ENCODE results near the gene COG1. TPM values are rescaled to one million over a fixed set of nuclear protein-coding genes. Genes with fewer than 3 reads are reported as not detected.
A peak's percentile ranks its signal among the peaks of the same experiment; 100 is the strongest.

The COG1 gene
- total RNA-seq, 1 donor from 2014 or later, result 30.0 TPM

- Mint-ChIP-seq H3K27me3 (no peaks in the 10 kb centered on the region), H3K9me3 (no peaks in the 10 kb centered on the region), H3K4me3 (no peak overlapping the region), H3K4me1 (peaks cover 31% of the 10 kb centered on the region), H3K36me3 (ENCODE audit: low read depth) (peaks cover 38% of the 10 kb centered on the region), H3K27ac (no peak overlapping the region)
- DNase-seq, result no peak
- intact Hi-C loops (cut with micrococcal nuclease), result no loop called here
Measured at GRCh38 chr17:73214008-73214407, 21.2 kb downstream of the COG1 start.

- Mint-ChIP-seq H3K27me3 (no peaks in the 10 kb centered on the region), H3K27ac (no peak overlapping the region), H3K36me3 (ENCODE audit: low read depth) (peaks cover 37% of the 10 kb centered on the region), H3K4me3 (no peak overlapping the region), H3K9me3 (no peaks in the 10 kb centered on the region), H3K4me1 (peaks cover 28% of the 10 kb centered on the region)
- intact Hi-C loops (cut with micrococcal nuclease), result no loop called here
- DNase-seq, result no peak
Measured at GRCh38 chr17:73214851-73215250, 22.0 kb downstream of the COG1 start.

- no peak for DNase-seq
- intact Hi-C loops (cut with micrococcal nuclease), result no loop called here
- Mint-ChIP-seq H3K27ac (no peak overlapping the region), H3K27me3 (no peaks in the 10 kb centered on the region), H3K36me3 (ENCODE audit: low read depth) (peaks cover 34% of the 10 kb centered on the region), H3K4me1 (peaks cover 23% of the 10 kb centered on the region), H3K4me3 (no peak overlapping the region), H3K9me3 (no peaks in the 10 kb centered on the region)
Measured at GRCh38 chr17:73215447-73215846, 22.6 kb downstream of the COG1 start.

GRCh38 chr17:73223626-73224230 lies 30.9 kb downstream of the COG1 start:
- Mint-ChIP-seq H3K36me3 (ENCODE audit: low read depth) (peaks cover 18% of the 10 kb centered on the region), H3K9me3 (no peaks in the 10 kb centered on the region), H3K27ac (no peak overlapping the region), H3K4me1 (peaks cover 38% of the 10 kb centered on the region), H3K27me3 (no peaks in the 10 kb centered on the region), H3K4me3 (no peak overlapping the region)
- no peak for DNase-seq
- intact Hi-C loops (cut with micrococcal nuclease), result no loop called here

- no peak for DNase-seq
- Mint-ChIP-seq H3K27ac (no peak overlapping the region), H3K4me1 (peaks cover 43% of the 10 kb centered on the region), H3K9me3 (no peaks in the 10 kb centered on the region), H3K27me3 (no peaks in the 10 kb centered on the region), H3K4me3 (no peak overlapping the region), H3K36me3 (ENCODE audit: low read depth) (peaks cover 20% of the 10 kb centered on the region)
- intact Hi-C loops (cut with micrococcal nuclease), result no loop called here
Measured at GRCh38 chr17:73224237-73224636, 31.4 kb downstream of the COG1 start.

GRCh38 chr17:73224663-73225305 lies 31.9 kb downstream of the COG1 start:
- Mint-ChIP-seq H3K27me3 (no peaks in the 10 kb centered on the region), H3K36me3 (ENCODE audit: low read depth) (peaks cover 22% of the 10 kb centered on the region), H3K4me1 (peaks cover 45% of the 10 kb centered on the region), H3K9me3 (no peaks in the 10 kb centered on the region), H3K4me3 (no peak overlapping the region), H3K27ac (no peak overlapping the region)
- intact Hi-C loops (cut with micrococcal nuclease), result no loop called here
- no peak for DNase-seq

DNA sequence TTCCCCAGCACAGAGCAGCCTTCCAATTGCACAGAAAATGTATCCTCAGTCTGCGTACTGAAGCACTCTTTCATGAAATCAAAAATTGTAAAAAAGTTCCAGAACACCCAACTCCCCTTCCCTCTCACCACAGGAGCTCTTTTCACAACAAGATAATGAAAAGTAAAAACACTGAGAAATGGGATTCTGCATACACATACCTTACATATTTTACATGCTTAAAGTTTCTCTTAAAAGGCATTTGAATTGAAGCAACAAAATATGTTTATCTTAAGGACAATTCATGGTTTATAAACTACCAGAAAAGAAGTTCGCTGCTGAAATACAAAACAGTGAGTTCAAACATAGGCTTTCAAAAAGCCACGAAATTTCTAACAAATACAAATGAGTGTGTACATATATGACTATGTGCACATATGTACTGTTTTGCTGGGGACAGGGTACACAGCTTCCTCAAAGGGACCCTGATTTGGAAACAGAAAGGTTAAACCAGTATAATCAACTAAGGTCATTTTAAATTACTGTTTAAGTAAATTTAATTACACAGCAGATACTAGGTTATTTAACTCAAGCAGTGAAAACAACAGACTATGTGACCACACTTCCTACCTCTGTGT lies 33.8 kb downstream of the COG1 start:
- intact Hi-C loops (cut with micrococcal nuclease), result loop anchor here (2.0 kb wide), 1 partner anchor 14 kb away; no protein-coding TSS in a partner anchor
- peak overlapping the region; percentile 58 for H3K4me3 Mint-ChIP-seq
- peaks cover 58% of the 10 kb centered on the region for H3K4me1 Mint-ChIP-seq

DNA sequence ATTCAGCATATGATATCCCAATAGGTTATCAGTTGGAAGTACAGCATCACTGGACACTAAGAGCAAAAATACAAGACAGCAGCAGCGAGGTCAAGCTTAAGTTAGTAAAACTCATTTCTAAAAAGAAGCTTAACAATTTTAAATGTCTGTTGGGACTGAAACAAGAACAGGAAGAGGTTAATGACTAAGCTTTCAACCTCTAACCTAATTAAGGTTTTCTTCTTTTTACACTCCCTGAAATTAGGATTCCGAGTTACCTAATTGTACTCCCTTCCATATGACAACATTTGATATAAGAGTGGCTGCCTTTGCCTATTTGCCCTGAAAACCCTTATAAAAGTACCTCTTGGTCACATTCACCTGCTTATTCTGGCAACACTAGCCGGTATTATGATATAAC lies 34.5 kb downstream of the COG1 start:
- H3K27me3 Mint-ChIP-seq, result no peaks in the 10 kb centered on the region
- peaks cover 23% of the 10 kb centered on the region for H3K36me3 Mint-ChIP-seq (ENCODE audit: low read depth)
- H3K4me3 Mint-ChIP-seq, result peak overlapping the region; percentile 58
- peaks cover 56% of the 10 kb centered on the region for H3K4me1 Mint-ChIP-seq
- DNase-seq, result no peak
- no peaks in the 10 kb centered on the region for H3K9me3 Mint-ChIP-seq
- intact Hi-C loops (cut with micrococcal nuclease), result loop anchor here (2.0 kb wide), 1 partner anchor 15 kb away; no protein-coding TSS in a partner anchor
- H3K27ac Mint-ChIP-seq, result peak overlapping the region; percentile 45

More for the DNA sequence above, 33.8 kb downstream of the COG1 start:
- peaks cover 21% of the 10 kb centered on the region for H3K36me3 Mint-ChIP-seq (ENCODE audit: low read depth)
- no peaks in the 10 kb centered on the region for H3K27me3 Mint-ChIP-seq
- no peaks in the 10 kb centered on the region for H3K9me3 Mint-ChIP-seq
- DNase-seq, result no peak
- H3K27ac Mint-ChIP-seq, result peak overlapping the region; percentile 14

GRCh38 chr17:73227944-73228343 lies 35.1 kb downstream of the COG1 start:
- Mint-ChIP-seq H3K9me3 (no peaks in the 10 kb centered on the region), H3K36me3 (ENCODE audit: low read depth) (peaks cover 21% of the 10 kb centered on the region), H3K4me1 (peaks cover 54% of the 10 kb centered on the region), H3K4me3 (no peak overlapping the region), H3K27ac (no peak overlapping the region), H3K27me3 (no peaks in the 10 kb centered on the region)
- intact Hi-C loops (cut with micrococcal nuclease), result loop anchor here (2.0 kb wide), 1 partner anchor 15 kb away; no protein-coding TSS in a partner anchor
- no peak for DNase-seq

GRCh38 chr17:73228748-73229236 lies 35.9 kb downstream of the COG1 start:
- intact Hi-C loops (cut with micrococcal nuclease), result no loop called here
- peak overlapping the region; percentile 20 for H3K27ac Mint-ChIP-seq

DNA sequence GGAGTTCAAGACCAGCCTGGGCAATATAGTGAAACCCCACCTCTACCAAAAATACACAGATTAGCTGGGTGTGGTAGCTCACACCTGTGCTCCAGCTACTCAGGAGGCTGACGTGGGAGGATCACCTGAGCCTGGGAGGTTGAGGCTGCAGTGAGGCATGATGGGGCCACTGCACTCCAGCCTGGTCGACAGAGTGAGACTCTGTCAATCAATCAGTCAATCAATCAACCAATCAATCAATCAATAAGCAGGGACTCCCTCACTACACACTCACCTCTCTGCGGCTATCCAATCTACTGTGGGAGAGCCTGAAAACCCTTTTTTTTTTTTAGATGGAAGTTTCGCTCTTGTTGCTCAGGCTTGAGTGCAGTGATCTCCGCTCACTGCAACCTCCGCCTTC lies 37.2 kb downstream of the COG1 start:
- Mint-ChIP-seq H3K27me3 (no peaks in the 10 kb centered on the region), H3K36me3 (ENCODE audit: low read depth) (peaks cover 17% of the 10 kb centered on the region), H3K9me3 (no peaks in the 10 kb centered on the region), H3K4me1 (peaks cover 53% of the 10 kb centered on the region), H3K27ac (no peak overlapping the region), H3K4me3 (peak overlapping the region; percentile 95)
- DNase-seq, result no peak
- intact Hi-C loops (cut with micrococcal nuclease), result no loop called here

More at GRCh38 chr17:73228748-73229236, 35.9 kb downstream of the COG1 start:
- Mint-ChIP-seq H3K9me3 (no peaks in the 10 kb centered on the region), H3K4me1 (peaks cover 59% of the 10 kb centered on the region), H3K27me3 (no peaks in the 10 kb centered on the region), H3K4me3 (peak overlapping the region; percentile 29), H3K36me3 (ENCODE audit: low read depth) (peaks cover 23% of the 10 kb centered on the region)
- peak; percentile 63 for DNase-seq

DNA sequence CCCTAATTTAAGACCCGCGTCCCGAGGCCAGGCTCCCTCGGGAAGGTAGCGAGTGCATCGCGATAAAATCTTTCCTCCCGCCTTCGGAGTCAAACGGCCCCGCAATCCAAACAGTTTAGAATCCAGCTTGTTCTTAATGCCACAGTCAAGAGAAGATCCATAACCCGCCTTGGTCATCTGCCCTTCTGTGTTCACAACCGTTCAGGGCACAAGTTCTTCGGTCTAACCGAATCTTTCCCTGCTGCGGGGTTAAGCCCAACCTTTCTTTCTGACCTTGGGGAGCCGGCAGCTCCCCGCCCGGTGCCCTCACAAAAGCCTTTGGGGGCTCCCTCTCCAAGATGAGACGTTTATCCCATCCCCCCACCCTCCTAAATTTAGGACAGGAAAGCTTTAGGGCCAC lies 38.5 kb downstream of the COG1 start:
- no peaks in the 10 kb centered on the region for H3K9me3 Mint-ChIP-seq
- peak; percentile 66 for DNase-seq
- peak overlapping the region; percentile 95 for H3K4me3 Mint-ChIP-seq
- peaks cover 50% of the 10 kb centered on the region for H3K4me1 Mint-ChIP-seq
- H3K27me3 Mint-ChIP-seq, result no peaks in the 10 kb centered on the region
- H3K27ac Mint-ChIP-seq, result peak overlapping the region; percentile 95
- peaks cover 28% of the 10 kb centered on the region for H3K36me3 Mint-ChIP-seq (ENCODE audit: low read depth)
- intact Hi-C loops (cut with micrococcal nuclease), result no loop called here

DNA sequence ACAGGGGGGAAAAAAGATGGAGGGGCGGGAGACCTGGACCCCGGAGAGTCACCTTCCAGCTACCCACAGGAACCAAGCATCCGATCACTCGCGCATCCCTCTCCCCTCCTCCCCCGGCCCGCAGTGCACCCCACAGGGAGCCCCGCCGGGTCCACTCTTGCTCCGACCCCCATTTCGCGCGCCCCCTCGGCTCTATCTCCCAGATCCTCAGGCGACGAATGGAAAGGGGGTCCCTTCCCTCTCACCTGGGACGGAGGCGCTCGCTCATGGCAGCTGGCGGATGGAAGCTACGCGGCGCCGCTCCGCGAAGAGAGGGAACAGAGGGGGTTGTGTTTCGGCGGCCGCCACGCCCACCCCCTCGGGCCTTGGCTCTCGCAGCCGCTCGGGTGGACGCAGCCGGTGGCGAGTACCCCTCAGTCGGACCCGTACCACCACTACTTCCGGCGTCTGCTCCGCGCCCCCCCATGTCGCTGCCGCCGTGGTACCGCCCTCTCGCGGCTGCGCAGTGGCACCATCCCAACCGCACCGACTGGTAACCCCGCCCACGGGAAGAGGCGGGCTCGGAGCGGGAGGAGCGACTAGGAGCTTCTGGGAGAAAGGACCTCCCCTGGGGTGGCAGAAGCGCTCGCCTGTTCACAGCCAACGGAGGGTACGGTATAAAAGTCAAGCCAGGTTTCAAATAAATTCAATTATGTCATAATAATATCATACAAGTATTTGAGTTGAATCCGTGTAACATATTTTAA lies 39.2 kb downstream of the COG1 start:
- Mint-ChIP-seq H3K36me3 (ENCODE audit: low read depth) (peaks cover 26% of the 10 kb centered on the region), H3K9me3 (no peaks in the 10 kb centered on the region), H3K27ac (peak overlapping the region; percentile 95), H3K27me3 (no peaks in the 10 kb centered on the region), H3K4me1 (peaks cover 45% of the 10 kb centered on the region), H3K4me3 (peak overlapping the region; percentile 95)
- DNase-seq, result peak; percentile 99
- intact Hi-C loops (cut with micrococcal nuclease), result loop anchor here (1.0 to 2.0 kb wide), 5 partner anchors 21 to 971 kb away; partner anchors contain the start of gene RPL38

Measured in activated CD4-positive, alpha-beta T cell treated with anti-CD3 and anti-CD28 coated beads, Interleukin-2, amount 10 ng/mL, durations not matched to agents 24 days and 14 days (primary cell).